ENCODE results near the gene UBE3D.

- no peak for TF ChIP-seq EZH2 (optimal IDR thresholded peaks at IDR 0.05; ENCODE audit: low read depth, low read length)
- TF ChIP-seq, protein P1, sequence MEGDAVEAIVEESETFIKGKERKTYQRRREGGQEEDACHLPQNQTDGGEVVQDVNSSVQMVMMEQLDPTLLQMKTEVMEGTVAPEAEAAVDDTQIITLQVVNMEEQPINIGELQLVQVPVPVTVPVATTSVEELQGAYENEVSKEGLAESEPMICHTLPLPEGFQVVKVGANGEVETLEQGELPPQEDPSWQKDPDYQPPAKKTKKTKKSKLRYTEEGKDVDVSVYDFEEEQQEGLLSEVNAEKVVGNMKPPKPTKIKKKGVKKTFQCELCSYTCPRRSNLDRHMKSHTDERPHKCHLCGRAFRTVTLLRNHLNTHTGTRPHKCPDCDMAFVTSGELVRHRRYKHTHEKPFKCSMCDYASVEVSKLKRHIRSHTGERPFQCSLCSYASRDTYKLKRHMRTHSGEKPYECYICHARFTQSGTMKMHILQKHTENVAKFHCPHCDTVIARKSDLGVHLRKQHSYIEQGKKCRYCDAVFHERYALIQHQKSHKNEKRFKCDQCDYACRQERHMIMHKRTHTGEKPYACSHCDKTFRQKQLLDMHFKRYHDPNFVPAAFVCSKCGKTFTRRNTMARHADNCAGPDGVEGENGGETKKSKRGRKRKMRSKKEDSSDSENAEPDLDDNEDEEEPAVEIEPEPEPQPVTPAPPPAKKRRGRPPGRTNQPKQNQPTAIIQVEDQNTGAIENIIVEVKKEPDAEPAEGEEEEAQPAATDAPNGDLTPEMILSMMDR (IDR thresholded peaks at IDR 0.05; ENCODE audit: low read length), result no peak
Measured at GRCh38 chr6:83071023-83071422, 5.4 kb upstream of the UBE3D start.
